Parathyroid adenoma (tissue), 2 donors: ENCODE measurements around the gene PTGFR.

ENCODE experiments used
- H2AFZ ChIP-seq: fragments of 300-600 bp; sonication (generic); one replicate; pipeline ENCODE4 v1.7.0; 2017; ENCODE audit warnings: antibody characterized with exemption, mild to moderate bottlenecking
- H3K27ac ChIP-seq: fragments of 300-600 bp; sonication (generic); one replicate; pipeline ENCODE4 v1.7.0; 2017
- H3K27me3 ChIP-seq: fragments of 300-600 bp; sonication (generic); one replicate; pipeline ENCODE4 v1.7.0; 2017; ENCODE audit warnings: low read length; ENCODE audit not compliant: control insufficient read depth, insufficient read depth
- H3K36me3 ChIP-seq: fragments of 300-600 bp; sonication (generic); one replicate; pipeline ENCODE4 v1.7.0; 2017; ENCODE audit warnings: low read length; ENCODE audit not compliant: control insufficient read depth, insufficient read depth
- H3K4me1 ChIP-seq: fragments of 300-600 bp; sonication (generic); one replicate; pipeline ENCODE4 v1.7.0; 2017; ENCODE audit warnings: control low read depth
- H3K4me2 ChIP-seq: fragments of 300-600 bp; sonication (generic); one replicate; pipeline ENCODE4 v1.7.0; 2017; ENCODE audit warnings: low read length
- H3K4me3 ChIP-seq: fragments of 300-600 bp; sonication (generic); one replicate; pipeline ENCODE4 v1.7.0; 2017; ENCODE audit warnings: low read depth, low read length
- H3K79me2 ChIP-seq: fragments of 300-600 bp; sonication (generic); one replicate; pipeline ENCODE4 v1.7.0; 2017; ENCODE audit warnings: control low read depth
- H3K9ac ChIP-seq: fragments of 300-600 bp; sonication (generic); one replicate; pipeline ENCODE4 v1.7.0; 2017; ENCODE audit warnings: mild to moderate bottlenecking
- H3K9me3 ChIP-seq: fragments of 300-600 bp; sonication (generic); one replicate; pipeline ENCODE4 v1.7.0; 2017; ENCODE audit warnings: low read length; ENCODE audit not compliant: control insufficient read depth
- CTCF ChIP-seq: fragments of 300-600 bp; sonication (generic); IDR thresholded peaks from one replicate; pipeline ENCODE4 v1.7.0; 2017; ENCODE audit warnings: antibody characterized with exemption, mild to moderate bottlenecking
- donor health status: primary hyperparathyroidism.

Gene PTGFR

GRCh38 chr1:78493451-78493850 is 2.7 kb downstream of the PTGFR start:
- TF ChIP-seq CTCF = no peak
- no peaks in the 10 kb centered on the region for H3K79me2 ChIP-seq
- H3K4me3 ChIP-seq = no peak overlapping the region
- H3K36me3 ChIP-seq = no peaks in the 10 kb centered on the region
- H3K9ac ChIP-seq = no peak overlapping the region
- H3K4me2 ChIP-seq = no peak overlapping the region
- no peaks in the 10 kb centered on the region for H3K9me3 ChIP-seq
- H3K27ac ChIP-seq = no peak overlapping the region
- no peak overlapping the region for H2AFZ ChIP-seq
- no peaks in the 10 kb centered on the region for H3K4me1 ChIP-seq
- no peaks in the 10 kb centered on the region for H3K27me3 ChIP-seq

GRCh38 chr1:78497201-78497600 is 6.4 kb downstream of the PTGFR start:
- H3K9ac ChIP-seq = no peak overlapping the region
- H3K9me3 ChIP-seq = no peaks in the 10 kb centered on the region
- H3K4me2 ChIP-seq = no peak overlapping the region
- no peak overlapping the region for H3K27ac ChIP-seq
- no peak overlapping the region for H3K4me3 ChIP-seq
- TF ChIP-seq CTCF = no peak
- H3K27me3 ChIP-seq = no peaks in the 10 kb centered on the region
- H3K4me1 ChIP-seq = no peaks in the 10 kb centered on the region
- H3K79me2 ChIP-seq = no peaks in the 10 kb centered on the region
- H3K36me3 ChIP-seq = no peaks in the 10 kb centered on the region
- H2AFZ ChIP-seq = no peak overlapping the region

GRCh38 chr1:78500529-78500928 is 9.8 kb downstream of the PTGFR start:
- H3K79me2 ChIP-seq = no peaks in the 10 kb centered on the region
- H2AFZ ChIP-seq = no peak overlapping the region
- H3K4me3 ChIP-seq = no peak overlapping the region
- H3K4me1 ChIP-seq = no peaks in the 10 kb centered on the region
- no peaks in the 10 kb centered on the region for H3K27me3 ChIP-seq
- no peaks in the 10 kb centered on the region for H3K9me3 ChIP-seq
- H3K27ac ChIP-seq = no peak overlapping the region
- H3K36me3 ChIP-seq = no peaks in the 10 kb centered on the region
- no peak overlapping the region for H3K4me2 ChIP-seq
- no peak for TF ChIP-seq CTCF
- H3K9ac ChIP-seq = no peak overlapping the region

- Histone ChIP-seq H3K36me3 (no peaks in the 10 kb centered on the region), H3K79me2 (no peaks in the 10 kb centered on the region), H3K9ac (no peak overlapping the region)
Observed at GRCh38 chr1:78501203-78501602, 10.4 kb downstream of the PTGFR start.

More at GRCh38 chr1:78501203-78501602, 10.4 kb downstream of the PTGFR start:
- no peak for TF ChIP-seq CTCF
- Histone ChIP-seq H3K4me3 (no peak overlapping the region), H2AFZ (no peak overlapping the region), H3K4me2 (no peak overlapping the region), H3K9me3 (no peaks in the 10 kb centered on the region), H3K4me1 (no peaks in the 10 kb centered on the region), H3K27ac (no peak overlapping the region), H3K27me3 (no peaks in the 10 kb centered on the region)
